SU-DHL-6 (cell line): Measurements from ENCODE around the gene PPWD1.

Experiments
- H2AFZ ChIP-seq: fragments of 200-600 bp; sonication (generic); 2 replicates; pipeline ENCODE4 v1.6.1; 2014; ENCODE audit warnings: low read depth, mild to moderate bottlenecking, moderate library complexity, mixed read lengths, antibody characterized with exemption, low read length; ENCODE audit not compliant: severe bottlenecking
- H3F3A ChIP-seq: fragments of 200-600 bp; shearing (Covaris generic); 2 replicates; pipeline ENCODE4 v1.6.0; 2016; ENCODE audit warnings: antibody characterized with exemption, mild to moderate bottlenecking; ENCODE audit not compliant: insufficient read depth
- H3K27ac ChIP-seq: fragments of 200-600 bp; sonication (generic); 2 replicates; pipeline ENCODE4 v1.5.1; 2016; ENCODE audit warnings: low read depth, mild to moderate bottlenecking, low read length, moderate library complexity, mixed read lengths
- H3K27me3 ChIP-seq: fragments of 200-600 bp; sonication (generic), shearing (Covaris generic); 2 replicates; pipeline ENCODE4 v1.6.0; 2014; ENCODE audit warnings: mild to moderate bottlenecking, low read length
- H3K36me3 ChIP-seq: fragments of 200-600 bp; sonication (generic); 2 replicates; pipeline ENCODE4 v1.6.1; 2014; ENCODE audit warnings: mild to moderate bottlenecking, low read length, mixed read lengths
- H3K4me2 ChIP-seq: fragments of 300-600, 200-600 bp; shearing (Covaris generic), sonication (generic); 2 replicates; pipeline ENCODE4 v1.6.0; 2014; ENCODE audit warnings: low read length, low read depth, mild to moderate bottlenecking; ENCODE audit not compliant: poor library complexity, severe bottlenecking
- H3K4me3 ChIP-seq: fragments of 200-600 bp; sonication (generic); 2 replicates; pipeline ENCODE4 v1.5.1; 2014; ENCODE audit warnings: antibody characterized with exemption, low read length, mild to moderate bottlenecking, mixed read lengths; ENCODE audit not compliant: insufficient read depth, poor library complexity, severe bottlenecking
- H3K79me2 ChIP-seq: fragments of 200-600 bp; sonication (generic); 2 replicates; pipeline ENCODE4 v1.6.1; 2014; ENCODE audit warnings: mild to moderate bottlenecking, low read length, moderate library complexity; ENCODE audit not compliant: insufficient read depth
- H3K9ac ChIP-seq: fragments of 200-600 bp; sonication (generic); 2 replicates; pipeline ENCODE4 v1.7.0; 2014; ENCODE audit warnings: mild to moderate bottlenecking, low read length
- H3K9me2 ChIP-seq: fragments of 200-600 bp; sonication (generic); replicated peaks from 2 replicates; pipeline ENCODE4 v1.6.1; 2014; ENCODE audit warnings: low read length; ENCODE audit not compliant: insufficient read depth
- H3K9me3 ChIP-seq: fragments of 200-600 bp; sonication (generic); 2 replicates; pipeline ENCODE4 v1.6.1; 2014; ENCODE audit warnings: low read length, mixed read lengths; ENCODE audit not compliant: insufficient read depth
- H4K20me1 ChIP-seq: fragments of 200-600 bp; sonication (generic); 2 replicates; pipeline ENCODE4 v1.6.1; 2014; ENCODE audit warnings: low read depth, mild to moderate bottlenecking, antibody characterized with exemption, low read length, moderate library complexity, mixed read lengths
- CTCF ChIP-seq: fragments of 200-600 bp; sonication (generic); IDR thresholded peaks from one replicate; pipeline ENCODE4 v1.5.1; 2017; ENCODE audit warnings: antibody characterized with exemption, mild to moderate bottlenecking, low read length, moderate library complexity; ENCODE audit not compliant: insufficient read depth, poor library complexity, severe bottlenecking
- EZH2phosphoT487 ChIP-seq: fragments of 200-600 bp; sonication (generic), shearing (Covaris generic); conservative IDR thresholded peaks from 2 replicates; pipeline ENCODE4 v1.6.1; 2018; ENCODE audit warnings: mild to moderate bottlenecking, antibody characterized with exemption, low read length, moderate library complexity, mixed read lengths

PPWD1 gene

DNA sequence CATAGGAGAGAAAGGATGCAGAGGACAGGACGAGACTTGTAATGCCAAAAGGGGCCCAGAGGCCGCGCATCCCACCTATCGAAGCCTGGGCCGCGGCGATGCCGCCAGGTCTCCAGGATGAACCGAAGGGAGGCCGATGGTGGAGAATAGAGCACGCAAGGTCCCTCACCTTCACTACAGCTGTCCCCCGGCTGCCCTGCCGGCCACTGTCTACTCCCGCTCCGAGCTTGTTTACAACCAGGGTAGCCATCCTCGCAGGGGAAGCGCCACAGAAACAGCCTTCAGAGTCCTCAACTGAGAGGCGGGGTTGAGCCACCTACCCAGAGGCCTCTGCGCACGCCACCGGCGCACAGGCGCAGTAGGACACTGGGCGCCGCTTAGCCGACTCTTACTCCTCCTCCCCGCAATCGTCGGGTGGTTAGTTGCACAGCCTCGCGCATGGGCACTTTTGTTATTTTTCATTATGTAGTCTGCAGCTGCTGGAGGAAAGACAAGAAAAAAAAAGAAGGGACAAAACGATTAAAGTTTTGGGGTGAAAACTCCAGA lies 61.0 kb downstream of the PPWD1 start, which contains the start of gene TRIM23:
Gene TRIM23 (minus strand): TSS at position 309 of the 546 bp plus-strand sequence. CDS start 59 bp downstream, at position 250.
- peak within 1 kb of the TSS; percentile 81 for H2AFZ ChIP-seq
- H3K9ac ChIP-seq, result peak within 1 kb of the TSS; percentile 88
- no peaks in the 10 kb centered on the region for H3K9me3 ChIP-seq
- TF ChIP-seq EZH2phosphoT487 (no peak), CTCF (no peak)
- H3K27ac ChIP-seq, result peak within 1 kb of the TSS; percentile 80
- H3K4me2 ChIP-seq, result peak within 1 kb of the TSS; percentile 93
- H3K9me2 ChIP-seq, result no peaks in the 10 kb centered on the region
- 0 out of 2 replicates have a peak, but pooled peaks cover 3% of the 10 kb centered on the region for H3F3A ChIP-seq
- H3K27me3 ChIP-seq, result no peaks in the 10 kb centered on the region
- H3K36me3 ChIP-seq, result no peaks in the 10 kb centered on the region
- no peaks in the 10 kb centered on the region; the same call in 1 of the 2 replicates for H4K20me1 ChIP-seq
- peak within 1 kb of the TSS; percentile 98 for H3K4me3 ChIP-seq
- H3K79me2 ChIP-seq, result peaks cover 67% of the 10 kb centered on the region

- no peaks in the 10 kb centered on the region for H3F3A ChIP-seq
- TF ChIP-seq CTCF (no peak), EZH2phosphoT487 (no peak)
- H3K36me3 ChIP-seq, result peaks cover 4% of the 10 kb centered on the region; the same call in 1 of the 2 replicates
- H3K4me2 ChIP-seq, result peak within 1 kb of the TSS; percentile 93
- H3K79me2 ChIP-seq, result peaks cover 75% of the 10 kb centered on the region
- H3K9me2 ChIP-seq, result no peaks in the 10 kb centered on the region
- H3K27ac ChIP-seq, result peak within 1 kb of the TSS; percentile 80
- H3K9me3 ChIP-seq, result no peaks in the 10 kb centered on the region
- peak within 1 kb of the TSS; percentile 98 for H3K4me3 ChIP-seq
- no peaks in the 10 kb centered on the region; the same call in 1 of the 2 replicates for H4K20me1 ChIP-seq
- no peaks in the 10 kb centered on the region for H3K27me3 ChIP-seq
- H3K9ac ChIP-seq, result peak within 1 kb of the TSS; percentile 88
- peak within 1 kb of the TSS; percentile 81 for H2AFZ ChIP-seq
These were observed 61.8 kb downstream of the PPWD1 start, which contains the start of the genes SHLD3 and TRAPPC13 for GRCh38 chr5:65624571-65625555. Gene SHLD3 (plus strand): TSS chr5:65625027. CDS start chr5:65629588, 4,561 bp downstream. Gene TRAPPC13 (plus strand): TSS chr5:65625027. CDS start chr5:65625061, 34 bp downstream.

DNA sequence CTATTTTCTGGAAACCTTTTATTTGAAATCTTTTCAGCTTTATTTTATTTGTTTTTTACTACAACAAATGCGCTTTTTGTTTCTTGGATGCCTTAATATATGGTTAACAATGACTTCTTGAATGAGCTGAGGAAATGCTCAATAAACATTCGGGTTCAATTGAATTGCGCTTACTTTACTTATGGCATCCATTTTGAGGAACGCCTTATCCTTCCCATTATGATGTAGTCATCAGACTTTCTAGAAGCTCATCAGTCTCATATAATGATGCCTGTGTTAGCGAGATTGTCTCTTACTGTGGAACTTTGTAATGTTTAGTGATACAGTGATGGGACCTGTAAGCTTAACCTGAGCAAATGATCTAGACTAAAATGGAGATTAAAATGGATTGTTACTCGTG lies 62.6 kb downstream of the PPWD1 start:
- Histone ChIP-seq H3K27me3 (no peaks in the 10 kb centered on the region), H3K9me2 (no peaks in the 10 kb centered on the region), H3K9ac (peak overlapping the region; percentile 88), H4K20me1 (no peaks in the 10 kb centered on the region; the same call in 1 of the 2 replicates), H3F3A (no peaks in the 10 kb centered on the region), H3K27ac (no peak overlapping the region), H3K4me3 (peak overlapping the region; percentile 98), H2AFZ (no peak overlapping the region), H3K9me3 (no peaks in the 10 kb centered on the region), H3K79me2 (peaks cover 84% of the 10 kb centered on the region), H3K36me3 (peaks cover 8% of the 10 kb centered on the region; the same call in 1 of the 2 replicates), H3K4me2 (peak overlapping the region; percentile 93)
- no peak for TF ChIP-seq CTCF
